Common myeloid progenitor, CD34-positive (primary cell): ENCODE measurements around the gene KRT39. TPM values are rescaled to one million over a fixed set of nuclear protein-coding genes. Genes with fewer than 3 reads are reported as not detected.

Source experiments
- CTCF ChIA-PET: fragments of 350-600 bp; sonication (Branson Sonifier 250); formaldehyde crosslinking; loops from one replicate; lab custom pipeline; 2021; ENCODE audit warnings: antibody characterized with exemption; lab: Charles Lee
- POLR2A ChIA-PET: fragments of 350-600 bp; sonication (Branson Sonifier 250); formaldehyde crosslinking; loops from one replicate; lab custom pipeline; 2021; ENCODE audit warnings: antibody characterized with exemption; lab: Charles Lee
- DNase-seq, 3 donors: peaks; one replicate each; pipeline versions ENCODE4 v3.0.0 to v3.0.0-alpha.2; 2013
- H3K27ac ChIP-seq, 2 experiments: 1 replicate in 1 of 2; 2 replicates in 1 of 2; pipeline ENCODE4 v1.7.0; 2013; ENCODE audit warnings: inconsistent platforms in 2 of 2, low read length in 2 of 2, mild to moderate bottlenecking in 2 of 2, low read depth in 1 of 2, moderate library complexity in 1 of 2; ENCODE audit not compliant: severe bottlenecking in 2 of 2, insufficient read depth in 1 of 2, poor library complexity in 1 of 2
- H3K27me3 ChIP-seq, 5 experiments: replicated peaks in 2 of 5; 1 replicate in 3 of 5; 2 replicates in 2 of 5; pipeline versions ENCODE4 v1.6.1 to v1.7.0; 2013; ENCODE audit warnings: low read length in 4 of 5, mild to moderate bottlenecking in 2 of 5, moderate library complexity in 2 of 5, inconsistent platforms in 1 of 5; ENCODE audit not compliant: insufficient read depth in 5 of 5, control insufficient read depth in 4 of 5
- H3K36me3 ChIP-seq, 4 experiments: 1 replicate in 2 of 4; 2 replicates in 2 of 4; pipeline versions ENCODE4 v1.6.1 to v1.7.0; 2013; ENCODE audit warnings: low read length in 3 of 4, control low read depth in 1 of 4, mild to moderate bottlenecking in 1 of 4; ENCODE audit not compliant: control insufficient read depth in 4 of 4, insufficient read depth in 4 of 4
- H3K4me1 ChIP-seq, 4 experiments: 1 replicate in 3 of 4; 2 replicates in 1 of 4; pipeline versions ENCODE4 v1.6.1 to v1.7.1; 2013; ENCODE audit warnings: low read length in 3 of 4, mild to moderate bottlenecking in 3 of 4, control low read depth in 1 of 4, inconsistent platforms in 1 of 4, moderate library complexity in 1 of 4; ENCODE audit not compliant: control insufficient read depth in 4 of 4, insufficient read depth in 4 of 4; ENCODE audit errors: control extremely low read depth in 1 of 4
- H3K4me3 ChIP-seq, 7 experiments: 1 replicate in 4 of 7; 2 replicates in 3 of 7; pipeline versions ENCODE4 v1.5.1 to v1.7.0; 2013; ENCODE audit warnings: mild to moderate bottlenecking in 7 of 7, low read length in 6 of 7, moderate library complexity in 6 of 7, inconsistent platforms in 2 of 7, low read depth in 2 of 7, control low read depth in 1 of 7; ENCODE audit not compliant: insufficient read depth in 4 of 7, control insufficient read depth in 1 of 7; ENCODE audit errors: extremely low read depth in 1 of 7
- H3K9me3 ChIP-seq, 5 experiments: 1 replicate in 4 of 5; 2 replicates in 1 of 5; pipeline versions ENCODE4 v1.6.1 to v1.7.1; 2013; ENCODE audit warnings: low read length in 4 of 5, mild to moderate bottlenecking in 2 of 5, inconsistent platforms in 1 of 5, low read depth in 1 of 5, moderate library complexity in 1 of 5; ENCODE audit not compliant: control insufficient read depth in 4 of 5, insufficient read depth in 2 of 5; ENCODE audit errors: control extremely low read depth in 1 of 5
- WGBS: methylation state at CpG from one replicate; pipeline ENCODE4 v1.1.5; 2013; ENCODE audit not compliant: insufficient coverage; 5-methylcytosine and 5-hydroxymethylcytosine counted together
- polyA plus RNA-seq: library from polyadenylated mRNA; unstranded; fragments of 120-200 nt; gene quantifications from one replicate; pipeline ENCODE4 v1.2.1, GENCODE V29; 2013

The KRT39 gene
- polyA plus RNA-seq = not detected

- POLR2A ChIA-PET = no interaction called here
- WGBS = no CpG with 5 or more reads among the region's 1 CpG
- no peak for DNase-seq
- H3K27me3 ChIP-seq = peaks cover 0 to 3% (median 2%) of the 10 kb centered on the region in 5 experiments
- CTCF ChIA-PET = interaction anchor here (0.7 kb wide), 1 partner anchor 11 kb away, joined by 3 read pairs; no protein-coding TSS in a partner anchor
- no peak within 1 kb of the TSS for H3K4me3 ChIP-seq
- peaks cover 0 to 1% (median 0%) of the 10 kb centered on the region in 4 experiments for H3K4me1 ChIP-seq
- no peaks in the 10 kb centered on the region for H3K9me3 ChIP-seq
- H3K27ac ChIP-seq = no peak within 1 kb of the TSS
- H3K36me3 ChIP-seq = no peaks in the 10 kb centered on the region
Observed at GRCh38 chr17:40966848-40967247, at the start of gene KRT39. KRT39 (minus strand) TSS chr17:40966948; CDS start chr17:40966856, 92 bp downstream.

GRCh38 chr17:41015454-41015853 lies 48.7 kb upstream of the KRT39 start:
- no peak for DNase-seq
- no peak overlapping the region for H3K27ac ChIP-seq
- no peaks in the 10 kb centered on the region for H3K9me3 ChIP-seq
- H3K4me3 ChIP-seq = no peak overlapping the region
- ChIA-PET CTCF (no interaction called here), POLR2A (no interaction called here)
- H3K4me1 ChIP-seq = peaks cover 3 to 13% (median 5%) of the 10 kb centered on the region in 4 experiments
- 94% methylated on average over 4 of the region's 7 CpGs for WGBS
- no peaks in the 10 kb centered on the region for H3K27me3 ChIP-seq
- no peaks in the 10 kb centered on the region for H3K36me3 ChIP-seq

- ChIA-PET CTCF (no interaction called here), POLR2A (no interaction called here)
- H3K9me3 ChIP-seq = no peaks in the 10 kb centered on the region
- peaks cover 3 to 12% (median 5%) of the 10 kb centered on the region in 4 experiments for H3K4me1 ChIP-seq
- H3K27ac ChIP-seq = no peak overlapping the region
- H3K36me3 ChIP-seq = no peaks in the 10 kb centered on the region
- no peak for DNase-seq
- no peak overlapping the region for H3K4me3 ChIP-seq
- H3K27me3 ChIP-seq = no peaks in the 10 kb centered on the region
- WGBS = no CpG with 5 or more reads among the region's 1 CpG
Observed at GRCh38 chr17:41013606-41014005, 46.9 kb upstream of the KRT39 start.

GRCh38 chr17:41013181-41013580 lies 46.4 kb upstream of the KRT39 start:
- CTCF ChIA-PET = no interaction called here
- Histone ChIP-seq H3K36me3 (no peaks in the 10 kb centered on the region), H3K9me3 (no peaks in the 10 kb centered on the region), H3K27ac (no peak overlapping the region), H3K4me1 (peaks cover under 1 to 7% (median 1%) of the 10 kb centered on the region in 4 experiments), H3K4me3 (no peak overlapping the region), H3K27me3 (no peaks in the 10 kb centered on the region)
- POLR2A ChIA-PET = no interaction called here
- DNase-seq = no peak
- whole genome bisulfite sequencing = 100% methylated on average over 1 of the region's 3 CpGs

GRCh38 chr17:41012326-41013120 lies 45.8 kb upstream of the KRT39 start:
- Histone ChIP-seq H3K36me3 (no peaks in the 10 kb centered on the region), H3K27ac (no peak overlapping the region), H3K27me3 (no peaks in the 10 kb centered on the region), H3K9me3 (no peaks in the 10 kb centered on the region), H3K4me1 (peaks cover 0 to 7% (median 0%) of the 10 kb centered on the region in 4 experiments), H3K4me3 (no peak overlapping the region)
- ChIA-PET POLR2A (no interaction called here), CTCF (no interaction called here)
- WGBS = 90% methylated on average over 6 of the region's 6 CpGs
- no peak for DNase-seq

GRCh38 chr17:41010441-41010840 lies 43.7 kb upstream of the KRT39 start:
- DNase-seq = no peak
- ChIA-PET CTCF (no interaction called here), POLR2A (no interaction called here)
- H3K27ac ChIP-seq = no peak overlapping the region
- H3K4me1 ChIP-seq = no peaks in the 10 kb centered on the region
- H3K36me3 ChIP-seq = no peaks in the 10 kb centered on the region
- H3K9me3 ChIP-seq = no peaks in the 10 kb centered on the region
- no peaks in the 10 kb centered on the region for H3K27me3 ChIP-seq
- no peak overlapping the region for H3K4me3 ChIP-seq

- no peak overlapping the region for H3K4me3 ChIP-seq
- no CpG with 5 or more reads among the region's 1 CpG for WGBS
- no peaks in the 10 kb centered on the region for H3K36me3 ChIP-seq
- H3K9me3 ChIP-seq = no peaks in the 10 kb centered on the region
- ChIA-PET POLR2A (no interaction called here), CTCF (no interaction called here)
- H3K4me1 ChIP-seq = no peaks in the 10 kb centered on the region
- H3K27me3 ChIP-seq = no peaks in the 10 kb centered on the region
- DNase-seq = no peak
- no peak overlapping the region for H3K27ac ChIP-seq
Observed at GRCh38 chr17:41009936-41010335, 43.2 kb upstream of the KRT39 start.
